NCI-H1417 (cell line): ENCODE results near the gene DPP6.

Experiments
- DNase-seq, 3 experiments: peaks; one replicate each; lab custom pipeline; 2025; lab: John Stamatoyannopoulos, UW

The DPP6 gene

GRCh38 chr7:154709840-154710520 lies 657.8 kb downstream of the DPP6 start:
- DNase-seq = no peak

GRCh38 chr7:154720016-154720415 lies 667.8 kb downstream of the DPP6 start:
- no peak for DNase-seq

DNA sequence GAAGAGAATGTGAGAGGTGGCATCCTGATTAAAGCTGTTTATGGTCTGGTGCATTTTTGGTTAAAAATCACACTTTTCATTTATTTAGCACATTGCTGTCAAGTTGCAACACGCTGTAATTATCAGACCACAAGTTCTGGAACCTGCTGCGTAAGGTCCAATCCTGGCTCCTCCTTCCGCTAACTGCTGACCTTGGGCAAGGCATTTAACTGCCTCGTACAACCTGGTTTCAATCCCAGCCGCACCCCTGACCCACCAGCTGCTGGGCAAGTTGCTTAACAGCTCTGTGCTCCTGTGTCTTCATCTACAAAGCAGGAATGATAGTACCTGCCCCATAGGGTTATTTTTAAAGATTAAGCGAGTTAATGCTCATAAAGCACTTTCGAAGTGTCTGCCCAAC lies 668.9 kb downstream of the DPP6 start:
- DNase-seq = no peak

GRCh38 chr7:154726368-154726767 lies 674.2 kb downstream of the DPP6 start:
- DNase-seq = no peak

DNA sequence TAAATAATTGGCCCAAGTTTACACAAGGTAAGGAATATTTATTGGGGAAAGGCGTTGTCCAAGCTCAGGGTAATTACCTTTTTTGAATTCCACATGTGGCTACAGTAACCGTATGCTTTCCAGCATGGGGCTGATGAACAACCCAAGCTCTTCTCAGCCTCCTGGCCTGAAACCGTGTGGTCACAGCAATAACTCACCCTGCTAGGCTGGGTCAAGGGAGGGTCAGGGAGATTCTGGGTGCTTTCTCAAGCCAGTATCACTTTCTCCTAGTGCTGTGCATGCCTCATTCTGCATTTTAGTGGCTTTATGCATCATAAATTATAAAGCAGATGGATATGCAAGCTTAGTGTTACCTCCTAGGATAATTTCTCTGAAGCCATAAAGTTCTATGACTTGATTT lies 676.9 kb downstream of the DPP6 start:
- no peak for DNase-seq

DNA sequence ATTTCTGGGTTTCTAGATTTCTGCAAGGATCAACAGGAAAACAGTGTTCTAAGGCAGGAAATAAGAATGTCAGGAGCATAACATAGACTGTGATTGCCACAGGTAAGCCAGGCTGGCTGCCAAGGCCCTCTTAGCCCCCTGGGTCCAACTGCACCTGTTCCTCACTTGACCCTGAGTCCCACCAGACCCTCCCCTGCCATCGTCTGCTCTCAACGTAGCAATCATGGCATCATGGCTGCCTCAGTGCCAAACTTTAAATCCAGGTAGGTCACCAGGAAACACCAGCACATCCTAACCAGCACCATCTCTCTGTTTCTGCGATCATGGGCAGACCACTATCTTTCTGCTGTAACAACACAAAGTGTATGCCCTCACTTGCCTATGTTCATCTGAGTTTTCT lies 683.6 kb downstream of the DPP6 start:
- no peak for DNase-seq

DNA sequence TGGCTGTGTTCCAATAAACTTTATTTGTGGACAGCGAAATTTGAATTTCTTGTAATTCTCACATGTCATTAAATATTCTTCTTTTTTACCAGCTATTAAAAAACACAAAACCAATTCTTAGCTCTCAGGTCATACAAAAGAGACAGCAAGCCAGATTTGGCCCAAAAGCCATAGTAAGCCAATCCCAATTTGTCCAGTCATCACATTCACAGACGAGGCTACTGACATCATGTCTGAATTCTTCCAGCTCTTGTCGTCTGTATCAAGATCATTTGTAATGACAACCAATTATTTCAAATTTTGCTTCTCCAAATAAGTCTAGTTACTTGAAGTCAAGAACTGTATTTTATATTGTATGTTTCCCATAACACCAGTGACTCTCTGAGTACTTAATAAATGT lies 684.2 kb downstream of the DPP6 start:
- no peak for DNase-seq

DNA sequence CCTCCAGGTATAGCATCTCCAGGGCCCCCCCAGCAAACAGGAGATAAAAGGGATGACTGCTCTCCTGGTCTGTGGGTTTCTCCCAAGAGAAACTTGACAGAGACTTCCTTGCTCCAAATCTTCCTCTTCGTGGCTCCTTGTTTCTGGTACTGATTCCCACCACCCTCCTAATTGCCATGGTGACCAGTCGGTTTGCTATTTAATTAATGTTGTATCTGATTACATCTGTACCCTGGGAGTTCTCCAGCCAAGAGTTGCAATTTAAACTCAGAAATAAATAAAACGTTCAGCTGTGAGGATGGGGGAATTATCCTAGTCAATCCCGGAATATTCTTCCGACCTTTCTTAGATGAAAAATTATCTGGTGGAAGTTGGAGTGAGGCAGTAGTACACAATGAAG lies 686.0 kb downstream of the DPP6 start:
- DNase-seq = no peak

DNA sequence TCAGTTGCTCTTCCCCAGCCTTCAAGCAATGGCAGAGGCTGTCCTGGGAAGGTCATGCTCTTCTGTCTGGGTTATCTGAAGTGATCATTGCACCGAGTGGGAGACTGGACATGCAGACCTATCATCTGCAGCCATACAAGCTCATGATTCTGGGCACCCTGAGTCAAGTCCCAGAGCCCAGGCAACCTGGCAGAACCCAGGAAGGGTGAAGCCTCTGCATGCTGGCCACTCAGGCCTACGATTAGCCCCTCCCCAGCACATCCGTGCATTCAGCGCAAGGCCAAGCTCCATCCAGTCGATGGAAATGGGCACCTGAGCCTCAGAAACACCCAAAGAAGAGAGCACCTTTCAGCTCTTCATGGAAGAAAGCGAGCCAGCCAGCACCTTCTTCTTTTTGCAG lies 688.9 kb downstream of the DPP6 start:
- no peak for DNase-seq

- no peak for DNase-seq
These were observed 691.0 kb downstream of the DPP6 start for GRCh38 chr7:154743206-154743605.

DNA sequence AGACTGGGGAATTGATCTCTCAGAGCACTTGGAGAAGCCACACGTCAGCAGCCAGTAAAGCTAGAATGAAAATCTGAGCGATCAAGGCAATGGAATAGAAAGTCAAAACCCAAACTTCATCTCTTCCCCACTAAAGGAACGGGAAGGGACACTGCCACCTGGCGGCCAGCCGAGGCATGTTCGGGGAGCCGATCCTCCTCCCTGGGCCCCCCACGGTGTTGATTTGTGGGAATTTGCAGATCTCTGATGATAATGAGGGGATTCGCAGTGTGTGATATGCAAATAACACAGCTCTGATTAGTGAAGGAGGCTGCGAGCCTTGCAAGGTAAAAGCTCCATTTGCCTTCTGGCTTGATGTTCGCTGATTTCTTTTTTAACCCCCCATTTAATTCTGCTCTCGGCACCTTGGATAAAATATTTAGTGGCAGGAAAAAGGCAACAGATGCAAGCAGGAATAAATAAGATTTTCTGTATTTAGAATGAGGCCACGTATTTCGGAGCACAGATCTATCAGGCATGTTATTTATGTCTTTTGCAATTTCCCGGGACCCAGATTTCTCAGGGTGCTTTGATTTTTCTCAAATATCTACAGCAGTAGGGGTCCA lies 692.2 kb downstream of the DPP6 start:
- peak; percentile 13 to 39 (median 28) for DNase-seq

GRCh38 chr7:154744861-154745258 lies 692.7 kb downstream of the DPP6 start:
- DNase-seq = no peak

GRCh38 chr7:154746571-154747360 lies 694.6 kb downstream of the DPP6 start:
- no peak for DNase-seq

GRCh38 chr7:154748089-154748786 lies 696.0 kb downstream of the DPP6 start:
- no peak for DNase-seq

- no peak for DNase-seq
These were observed 698.2 kb downstream of the DPP6 start for GRCh38 chr7:154750353-154750801.

DNA sequence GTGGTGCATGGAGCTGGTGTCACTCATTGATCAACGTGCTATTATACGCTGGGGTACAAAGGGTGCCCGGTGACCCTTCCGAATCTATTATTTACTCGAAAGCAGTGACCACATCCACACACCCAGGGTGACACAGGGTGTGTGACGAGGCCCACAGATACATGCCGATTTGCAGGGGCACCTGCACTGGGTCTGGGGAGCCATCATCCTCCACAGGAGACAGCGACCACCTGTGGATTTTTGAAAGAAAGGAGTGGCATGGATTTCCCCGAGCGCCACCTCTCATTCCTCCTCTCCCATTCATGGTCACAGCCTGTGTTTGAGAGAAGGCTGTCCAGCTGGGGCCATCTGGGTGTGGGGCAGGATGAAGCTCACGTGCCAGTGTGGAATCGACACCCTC lies 701.0 kb downstream of the DPP6 start:
- DNase-seq = no peak

GRCh38 chr7:154757756-154758155 lies 705.6 kb downstream of the DPP6 start:
- DNase-seq = no peak

- no peak for DNase-seq
These were observed 707.8 kb downstream of the DPP6 start for GRCh38 chr7:154759989-154760388.

GRCh38 chr7:154765118-154765517 lies 712.9 kb downstream of the DPP6 start:
- DNase-seq = no peak

GRCh38 chr7:154767142-154767541 lies 714.9 kb downstream of the DPP6 start:
- DNase-seq = no peak

- DNase-seq = no peak
These were observed 715.7 kb downstream of the DPP6 start for GRCh38 chr7:154767821-154768415.

- no peak for DNase-seq
These were observed 716.8 kb downstream of the DPP6 start for GRCh38 chr7:154769001-154769400.
